GM21367 (cell line): ENCODE results near the gene RASD2.
"Not testable (repeated sequence)": the region's sequence is repeated elsewhere in the genome, so short reads cannot be mapped to it uniquely, and the experiment has no call there.

ENCODE experiments used
- ATAC-seq: cut with Tn5 transposase; IDR thresholded peaks from one replicate; pipeline ENCODE4 v1.9.1; 2021; ENCODE audit not compliant: unreplicated experiment

The RASD2 gene, protein sequence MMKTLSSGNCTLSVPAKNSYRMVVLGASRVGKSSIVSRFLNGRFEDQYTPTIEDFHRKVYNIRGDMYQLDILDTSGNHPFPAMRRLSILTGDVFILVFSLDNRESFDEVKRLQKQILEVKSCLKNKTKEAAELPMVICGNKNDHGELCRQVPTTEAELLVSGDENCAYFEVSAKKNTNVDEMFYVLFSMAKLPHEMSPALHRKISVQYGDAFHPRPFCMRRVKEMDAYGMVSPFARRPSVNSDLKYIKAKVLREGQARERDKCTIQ

DNA sequence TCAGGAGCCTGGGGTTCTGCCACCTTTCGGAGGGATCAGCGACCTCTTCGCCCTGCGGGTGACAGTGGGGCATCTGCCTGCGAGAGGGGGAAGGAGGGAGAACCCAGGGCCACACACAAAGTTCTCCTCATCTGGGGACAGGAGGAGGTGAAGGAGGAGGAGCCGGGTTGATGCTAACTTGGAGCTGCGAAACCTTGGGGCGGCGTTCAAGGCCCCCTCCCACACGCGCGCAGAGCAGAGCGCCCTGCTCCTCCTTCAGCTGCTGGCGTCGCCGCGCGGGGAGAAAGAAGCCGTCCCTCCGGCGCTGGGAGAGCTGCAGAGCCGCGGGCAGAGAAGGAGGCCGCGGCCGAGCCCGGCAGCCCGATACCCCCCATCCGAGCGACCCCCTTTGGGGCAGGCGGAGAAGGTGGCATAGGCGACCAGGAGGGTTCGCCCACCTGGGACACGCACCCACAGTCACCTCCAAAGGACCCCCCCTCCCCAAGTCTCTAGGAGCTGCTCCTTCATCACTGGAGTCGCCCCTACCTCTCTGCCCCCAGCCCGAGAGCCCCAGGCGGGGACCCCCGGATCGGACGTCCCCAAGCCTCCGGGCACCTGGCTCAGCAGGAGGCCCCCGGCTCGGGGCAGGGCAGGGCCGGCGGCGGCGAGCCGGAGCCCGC lies at the start of gene RASD2:
Gene RASD2 (plus strand): TSS at position 237 of the 659 bp plus-strand sequence. CDS start 5,979 bp downstream, outside the sequence.
- ATAC-seq, result no peak

DNA sequence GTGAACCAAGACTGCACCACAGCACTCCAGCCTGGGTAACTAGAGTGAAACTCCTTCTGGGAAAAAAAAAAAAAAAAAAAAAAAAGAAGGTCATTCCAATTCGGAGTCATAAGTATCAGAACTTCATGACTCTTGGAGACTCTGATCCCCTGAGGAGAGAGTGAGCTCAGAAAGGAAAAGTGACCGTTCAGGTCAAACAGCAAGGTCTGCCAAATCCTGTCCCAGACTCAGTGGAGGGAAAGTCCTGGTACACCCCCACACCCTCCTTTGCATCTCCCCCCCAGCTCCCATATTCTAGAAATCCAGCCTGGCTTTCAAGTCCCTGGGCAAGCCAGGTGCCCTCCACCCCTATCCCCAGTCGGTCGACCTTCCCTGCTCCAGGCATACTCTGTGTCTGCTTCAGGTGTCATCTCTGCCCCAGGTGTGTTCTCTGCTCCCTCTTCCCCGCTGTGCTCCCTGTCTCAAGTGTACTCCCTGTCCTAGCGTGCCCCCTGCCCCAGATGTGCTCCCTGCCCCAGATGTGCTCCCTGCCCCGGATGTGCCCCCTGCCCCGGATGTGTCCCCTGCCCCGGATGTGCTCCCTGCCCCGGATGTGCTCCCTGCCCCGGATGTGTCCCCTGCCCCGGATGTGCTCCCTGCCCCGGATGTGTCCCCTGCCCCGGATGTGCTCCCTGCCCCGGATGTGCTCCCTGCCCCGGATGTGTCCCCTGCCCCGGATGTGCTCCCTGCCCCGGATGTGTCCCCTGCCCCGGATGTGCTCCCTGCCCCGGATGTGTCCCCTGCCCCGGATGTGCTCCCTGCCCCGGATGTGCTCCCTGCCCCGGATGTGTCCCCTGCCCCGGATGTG lies 49.3 kb upstream of the RASD2 start:
- ATAC-seq, result not testable (repeated sequence)

DNA sequence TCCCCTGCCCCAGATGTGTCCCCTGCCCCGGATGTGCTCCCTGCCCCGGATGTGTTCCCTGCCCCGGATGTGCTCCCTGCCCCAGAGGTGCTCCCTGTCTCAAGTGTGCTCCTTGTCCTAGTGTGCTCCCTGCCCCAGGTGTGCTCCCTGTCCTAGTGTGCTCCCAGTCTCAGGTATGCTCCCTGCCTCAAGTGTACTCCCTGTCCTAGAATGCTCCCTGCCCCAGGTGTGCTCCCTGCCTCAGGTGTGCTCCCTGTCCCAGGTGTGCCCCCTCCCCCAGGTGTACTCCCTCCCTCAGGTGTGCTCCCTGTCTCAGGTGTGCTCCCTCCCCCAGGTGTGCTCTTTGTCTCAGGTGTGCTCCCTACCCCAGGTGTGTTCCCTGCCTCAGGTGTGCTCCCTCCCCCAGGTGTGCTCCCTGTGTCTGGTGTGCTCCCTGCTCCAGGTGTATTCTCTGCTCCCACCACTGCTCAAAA lies 48.7 kb upstream of the RASD2 start:
- ATAC-seq, result no peak

DNA sequence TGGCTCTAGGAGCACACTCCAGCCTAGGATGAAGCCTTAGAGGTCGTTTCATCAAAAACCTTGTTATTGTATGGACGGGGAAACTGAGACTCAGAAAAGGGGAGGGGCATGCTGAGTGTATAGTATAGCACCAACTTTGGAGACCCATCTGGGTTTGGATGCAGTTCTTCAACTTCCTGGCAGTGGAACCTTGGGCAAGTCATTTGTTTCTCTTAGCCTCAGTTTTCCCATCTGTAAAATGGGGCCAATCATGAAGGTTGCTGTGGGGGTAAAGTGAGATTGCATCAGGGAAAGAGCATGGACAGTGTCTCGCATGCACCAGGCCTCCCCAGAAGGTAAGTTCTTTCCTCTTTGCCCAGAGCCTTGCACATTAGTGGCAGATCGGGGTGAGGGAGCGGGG lies 47.6 kb upstream of the RASD2 start:
- no peak for ATAC-seq

DNA sequence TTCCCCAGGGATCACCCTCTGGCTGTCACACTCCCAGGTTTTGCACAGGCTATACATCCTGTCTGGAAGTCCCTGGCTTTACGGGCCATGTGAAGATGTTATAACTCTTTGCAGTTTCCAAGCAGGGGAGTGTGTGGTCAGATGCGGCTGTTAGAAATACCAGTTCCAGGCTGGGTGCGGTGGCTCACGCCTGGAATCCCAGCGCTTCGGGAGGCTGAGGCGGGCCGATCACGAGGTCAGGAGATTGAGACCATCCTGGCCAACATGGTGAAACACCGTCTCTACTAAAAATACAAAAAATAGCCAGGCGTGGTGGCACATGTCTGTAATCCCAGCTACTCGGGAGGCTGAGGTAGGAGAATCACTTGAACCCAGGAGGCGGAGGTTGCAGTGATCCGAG lies 44.9 kb upstream of the RASD2 start:
- not testable (repeated sequence) for ATAC-seq

DNA sequence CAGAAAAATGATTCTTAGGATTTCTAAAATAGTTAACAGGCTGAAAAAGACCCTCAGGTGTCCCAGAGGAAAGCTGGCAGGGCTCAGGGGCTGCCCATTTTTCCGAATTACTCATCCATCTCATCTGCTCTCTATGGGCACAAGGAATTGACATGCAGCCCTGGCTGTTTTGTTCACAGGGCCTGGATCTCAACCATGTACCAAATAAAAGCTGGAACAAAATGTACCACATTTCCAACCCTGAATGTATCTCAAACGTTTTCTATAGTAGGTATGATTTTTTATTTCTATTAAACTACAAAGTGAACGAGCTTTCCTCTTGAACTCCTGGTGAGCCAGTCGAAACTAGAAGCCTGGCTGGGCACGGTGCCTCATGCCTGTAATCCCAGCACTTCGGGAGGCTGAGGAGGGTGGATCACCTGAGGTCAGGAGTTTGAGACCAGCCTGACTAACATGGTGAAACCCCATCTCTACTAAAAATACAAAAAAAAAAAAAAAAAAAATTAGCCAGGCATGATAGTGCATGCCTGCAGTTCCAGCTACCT lies 43.8 kb upstream of the RASD2 start:
- ATAC-seq, result no peak

DNA sequence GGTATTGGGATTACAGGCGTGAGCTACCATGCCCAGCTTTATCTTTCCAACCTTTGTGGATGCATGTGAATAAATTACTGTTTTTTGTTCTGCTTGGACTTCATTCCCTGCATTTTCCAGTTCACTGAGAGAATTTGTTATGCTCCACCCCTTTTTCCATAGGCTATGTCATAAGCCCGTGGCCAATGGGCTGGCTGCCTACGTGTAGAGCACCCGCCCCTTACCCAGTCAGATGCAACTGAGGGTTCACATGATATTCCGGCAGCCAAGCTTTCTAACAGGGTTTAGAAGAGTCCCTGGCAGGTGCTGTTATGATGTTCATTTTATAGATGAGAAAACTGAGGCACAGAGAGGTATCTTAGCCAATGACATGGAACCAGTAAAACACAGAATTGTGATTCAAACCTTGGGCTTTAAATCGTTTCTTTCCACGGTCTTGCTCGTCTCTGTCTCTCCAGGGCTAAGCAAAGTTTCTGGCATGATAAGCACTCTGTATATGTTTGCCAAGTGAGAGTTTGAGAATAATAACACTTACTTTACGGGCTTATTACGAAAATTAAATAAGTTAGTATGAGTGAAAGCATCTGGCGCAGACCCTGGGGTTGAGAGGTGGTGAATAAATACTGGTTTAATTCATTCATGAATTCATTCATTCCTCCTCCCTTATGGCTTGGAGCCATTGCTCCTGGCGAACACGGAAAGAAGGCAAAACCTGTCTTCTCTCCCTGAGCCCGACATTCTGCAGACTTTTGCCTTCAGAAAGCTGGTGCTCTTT lies 42.4 kb upstream of the RASD2 start:
- no peak for ATAC-seq

DNA sequence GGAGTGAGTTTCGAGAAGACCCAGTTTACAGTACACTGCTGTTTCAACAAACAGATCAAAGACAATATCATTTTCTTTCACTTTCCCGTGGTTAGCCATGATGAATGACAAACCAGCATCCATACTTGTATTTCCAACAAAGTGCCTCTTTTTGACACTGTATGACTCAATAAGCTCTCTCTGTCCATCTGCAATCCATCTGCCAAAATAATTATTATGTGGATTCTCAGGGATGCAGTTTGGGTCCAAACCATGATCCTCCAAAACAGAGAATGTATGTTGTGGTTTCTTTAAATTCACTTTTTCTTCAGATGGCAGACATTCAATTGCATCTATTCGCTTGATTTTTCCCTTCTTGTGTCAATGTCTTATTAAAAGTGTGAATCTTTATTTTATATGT lies 37.8 kb upstream of the RASD2 start:
- ATAC-seq, result no peak

DNA sequence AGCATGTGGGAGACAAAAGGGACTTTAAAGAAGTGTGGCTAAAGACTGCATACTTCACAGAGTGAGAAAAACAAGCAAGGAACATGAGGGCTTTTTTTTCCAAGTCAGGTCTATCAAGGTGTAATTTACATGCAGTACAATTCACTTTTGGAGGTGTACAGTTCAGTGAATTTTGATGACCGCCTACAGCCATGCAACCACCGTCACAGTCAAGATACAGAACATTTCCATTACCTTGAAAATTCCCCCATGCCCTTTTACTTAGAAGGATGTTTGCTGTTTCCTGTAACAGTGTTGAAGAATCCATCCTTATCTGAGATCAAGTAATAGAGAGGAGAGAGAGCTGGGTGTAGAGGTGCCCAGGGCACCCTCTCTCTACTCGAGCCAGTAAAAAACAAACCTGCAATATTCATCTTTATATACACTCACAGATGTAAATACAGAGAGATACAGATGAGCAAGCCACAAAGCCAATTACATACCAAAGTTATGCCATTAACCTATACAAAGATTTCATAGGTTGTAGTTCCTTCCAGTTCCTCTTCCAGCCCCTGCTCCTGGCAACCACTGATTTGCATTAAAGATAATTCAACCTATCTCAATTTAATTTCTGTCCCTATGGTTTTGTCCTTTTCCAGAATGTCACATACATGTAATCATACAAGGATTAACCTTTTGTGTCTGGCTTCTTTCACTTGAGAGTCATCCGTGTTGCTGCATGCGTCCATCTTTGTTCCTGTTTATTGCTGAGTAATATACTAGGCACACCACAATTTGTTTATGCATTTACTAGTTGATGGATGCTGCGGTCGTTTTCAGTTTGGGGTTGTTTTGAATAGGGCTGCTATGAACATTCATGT lies 35.0 kb upstream of the RASD2 start:
- no peak for ATAC-seq

DNA sequence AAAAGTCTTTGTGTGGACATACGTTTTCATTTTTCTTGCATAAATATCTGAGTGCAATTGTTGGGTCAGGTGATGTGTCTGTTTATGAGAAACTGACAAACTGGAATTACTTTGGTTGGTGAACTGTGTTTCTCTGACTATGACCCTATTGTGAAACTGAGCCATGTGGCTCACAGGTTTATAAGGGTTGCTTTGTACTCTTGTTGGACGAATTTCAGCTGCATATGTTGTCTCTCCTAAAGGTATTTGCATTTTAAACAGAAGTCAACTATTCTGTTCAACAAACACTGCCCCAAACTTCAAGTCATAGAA lies 34.4 kb upstream of the RASD2 start:
- no peak for ATAC-seq

DNA sequence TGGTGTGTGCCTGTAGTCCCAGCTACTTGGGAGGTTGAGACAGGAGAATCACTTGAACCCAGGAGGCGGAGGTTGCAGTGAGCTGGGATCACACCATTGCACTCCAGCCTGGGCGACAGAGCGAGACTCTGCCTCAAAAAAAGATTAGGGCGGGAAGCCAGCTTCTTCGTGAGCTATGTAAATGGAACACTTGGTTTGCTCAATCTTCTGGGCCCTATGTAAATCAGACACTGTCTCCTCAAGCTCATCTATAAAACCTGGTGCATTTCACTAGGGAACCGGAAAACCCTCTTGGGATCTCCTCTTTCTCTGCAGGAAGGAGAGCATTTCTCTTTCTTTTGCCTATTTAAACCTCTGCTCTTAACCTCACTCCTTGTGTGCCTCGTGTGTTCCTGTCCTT lies 32.8 kb upstream of the RASD2 start:
- not testable (repeated sequence) for ATAC-seq

DNA sequence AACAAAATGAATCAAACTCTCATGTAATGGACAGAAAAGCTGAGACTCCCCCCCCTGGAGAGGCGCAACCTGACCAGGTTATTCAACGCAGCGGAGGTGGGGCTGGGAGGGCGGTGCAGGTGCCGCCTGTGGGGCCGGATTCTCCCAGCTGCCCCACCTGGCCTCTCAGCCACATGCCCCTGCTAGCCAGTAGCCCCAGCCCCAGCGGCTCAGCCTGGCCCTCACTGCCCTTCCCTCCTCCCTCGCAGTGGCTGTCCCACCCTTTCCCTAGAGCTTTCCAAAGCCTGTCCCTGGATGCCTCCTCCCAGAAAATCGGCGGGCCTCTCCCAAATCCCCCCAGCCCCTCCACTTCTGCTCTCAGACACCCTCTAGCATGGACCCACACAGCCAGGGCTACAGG lies 31.2 kb upstream of the RASD2 start:
- no peak for ATAC-seq

DNA sequence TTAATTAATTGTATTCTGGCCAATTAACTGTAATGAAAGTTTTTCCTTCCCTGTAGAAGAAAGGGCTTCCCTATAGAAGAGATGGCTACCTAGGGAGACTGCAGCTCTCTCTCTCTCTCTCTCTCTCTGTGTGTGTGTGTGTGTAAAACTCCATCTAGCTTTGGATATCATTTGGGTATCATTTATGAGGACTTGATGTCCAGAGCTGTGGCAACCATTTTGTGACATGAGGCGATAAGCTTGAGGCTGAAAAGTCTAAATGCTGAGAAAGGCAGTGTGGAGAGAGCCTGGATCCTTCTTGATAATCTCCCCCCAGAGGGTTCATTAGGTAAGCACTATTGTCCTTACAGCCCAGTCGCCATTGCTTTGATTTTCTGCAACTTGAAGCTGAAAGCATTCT lies 30.7 kb upstream of the RASD2 start:
- ATAC-seq, result no peak

DNA sequence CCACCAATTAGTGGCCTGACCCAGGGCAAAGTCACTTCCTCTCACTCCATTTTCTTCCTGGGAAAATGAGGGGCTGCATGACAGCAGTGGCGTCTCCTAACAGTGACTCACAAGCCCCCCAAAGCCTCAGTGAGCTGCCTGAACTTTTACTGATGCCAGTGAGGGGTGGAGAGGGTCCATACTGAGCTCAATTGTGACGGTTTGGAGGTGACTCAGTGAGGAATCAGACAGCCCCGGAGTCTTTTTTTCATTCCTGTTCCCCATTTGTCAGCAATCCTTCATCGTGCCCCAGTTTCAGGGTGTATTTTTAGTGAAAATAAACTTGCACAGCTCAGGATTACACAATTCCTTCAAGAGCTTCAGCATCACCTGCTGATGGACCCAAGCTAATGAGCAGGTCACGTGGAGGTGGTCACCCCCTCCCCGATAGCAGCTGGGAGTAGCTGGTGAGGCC lies 30.1 kb upstream of the RASD2 start:
- ATAC-seq, result no peak

DNA sequence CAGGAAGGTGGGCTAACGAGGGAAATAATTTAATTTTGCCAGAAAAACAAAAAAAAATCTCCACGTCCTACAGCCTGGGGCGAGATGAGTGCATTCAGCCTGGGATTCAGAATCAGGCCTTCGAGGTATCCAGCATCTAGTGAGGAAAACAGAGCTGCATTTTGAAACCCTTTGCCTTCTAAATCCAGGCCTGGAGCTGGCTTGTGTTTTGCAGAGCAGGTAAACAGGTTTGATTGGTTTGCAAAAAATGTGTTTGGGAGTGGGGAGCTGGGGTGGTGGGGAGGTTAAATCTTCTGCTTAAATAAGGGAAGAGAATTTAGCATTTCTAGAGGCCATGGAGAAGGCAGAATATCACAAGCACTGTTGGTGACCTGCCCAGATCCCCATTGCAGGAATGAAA lies 29.7 kb upstream of the RASD2 start:
- ATAC-seq, result no peak

DNA sequence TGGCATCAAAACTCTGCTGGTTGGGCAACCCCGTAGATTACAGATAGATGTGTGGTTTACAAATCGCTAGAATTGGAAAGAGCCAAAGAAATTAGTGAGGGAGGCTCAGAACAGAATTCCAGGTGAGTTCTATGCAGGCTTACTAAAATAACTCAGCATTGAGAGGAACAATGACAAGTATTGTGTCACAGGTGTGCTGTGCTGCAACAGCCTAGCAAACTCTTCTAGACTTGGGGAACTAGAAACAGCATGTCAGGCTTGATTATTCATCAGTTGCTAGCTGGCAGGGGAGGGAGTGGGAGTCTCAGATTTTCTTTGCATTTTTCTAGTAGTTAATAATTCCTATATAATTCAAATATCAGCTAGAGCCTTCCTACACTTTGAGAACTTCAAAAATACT lies 26.3 kb upstream of the RASD2 start:
- no peak for ATAC-seq

DNA sequence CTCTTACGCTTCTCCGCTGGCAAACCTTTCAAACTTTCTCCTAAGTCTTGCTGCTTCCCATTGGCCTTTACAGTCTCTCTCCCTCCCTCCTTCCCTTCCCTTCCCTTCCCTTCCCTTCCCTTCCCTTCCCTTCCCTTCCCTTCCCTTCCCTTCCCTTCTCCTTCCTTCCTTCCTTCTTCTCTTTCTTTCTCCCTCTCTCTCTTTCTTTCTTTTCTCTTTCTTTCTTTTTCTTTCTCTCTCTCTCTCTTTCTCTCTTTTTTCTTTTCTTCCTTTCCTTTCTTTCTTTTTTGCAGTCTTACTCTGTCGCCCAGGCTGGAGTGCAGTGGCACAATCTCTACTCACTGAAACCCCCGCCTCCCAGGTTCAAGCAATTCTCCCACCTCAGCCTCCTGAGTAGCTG lies 24.7 kb upstream of the RASD2 start:
- not testable (repeated sequence) for ATAC-seq

DNA sequence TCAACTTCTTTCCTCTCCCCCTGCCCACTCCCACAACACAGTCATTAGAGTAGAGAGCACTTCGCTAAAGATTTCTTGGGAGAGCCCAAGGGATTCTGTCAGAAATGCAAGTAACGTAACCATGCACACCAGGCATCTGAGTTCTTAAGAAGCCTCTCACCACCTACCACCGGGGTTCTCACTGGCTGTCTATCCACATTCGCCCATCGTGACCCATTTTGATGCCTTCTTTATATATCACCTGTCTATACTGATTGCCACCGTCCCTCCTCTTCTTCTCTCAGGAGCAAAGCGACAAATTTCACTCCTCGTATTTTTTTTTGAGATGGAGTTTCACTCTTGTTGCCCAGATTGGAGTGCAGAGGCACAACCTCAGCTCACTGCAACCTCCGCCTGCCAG lies 23.9 kb upstream of the RASD2 start:
- no peak for ATAC-seq

DNA sequence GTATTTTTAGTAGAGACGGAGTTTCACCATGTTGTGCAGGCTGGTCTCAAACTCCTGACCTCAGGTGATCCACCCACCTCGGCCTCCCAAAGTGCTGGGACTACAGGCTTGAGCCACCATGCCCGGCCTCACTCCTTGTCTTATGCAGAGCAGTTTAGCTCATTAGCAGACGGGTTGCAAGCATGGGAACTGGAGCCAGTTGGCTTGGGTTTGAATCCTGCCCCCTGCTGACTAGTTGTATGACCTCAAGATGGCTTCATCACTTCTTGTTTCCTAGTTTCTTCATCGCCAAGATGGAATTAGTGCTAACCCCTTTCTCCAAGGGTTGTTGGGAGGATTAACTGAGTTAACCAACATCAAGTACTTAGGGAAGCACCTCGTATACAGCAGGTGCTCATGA lies 23.4 kb upstream of the RASD2 start:
- no peak for ATAC-seq
